HepG2 (cell line): ENCODE results near the gene WDR53. TPM values are rescaled to one million over a fixed set of nuclear protein-coding genes. Genes with fewer than 3 reads are reported as not detected.

ENCODE experiments used
- ATAC-seq: fragments of 200-7000 bp; cut with Tn5 transposase; 3 replicates; pipeline ENCODE4 v1.9.1; 2020; ENCODE audit warnings: mild to moderate bottlenecking, moderate library complexity
- BruUV-seq: library from RNA; stranded (reverse); fragments of 400-500 nt; replicated peaks from 2 replicates; lab custom pipeline; 2021; lab: Mats Ljungman, UMichigan
- CTCF ChIA-PET: fragments of 300-600 bp; formaldehyde crosslinking; extraction: SDS; loops from one replicate; lab custom pipeline; 2021; ENCODE audit warnings: low total read pairs, inconsistent platforms, low intra/inter-chr PET ratio; lab: Yijun Ruan, JAX
- POLR2A ChIA-PET: fragments of 350-600 bp; sonication (Branson Sonifier 250); formaldehyde crosslinking; loops from one replicate; lab custom pipeline; 2020; ENCODE audit warnings: antibody characterized with exemption, inconsistent platforms; lab: Yijun Ruan, JAX
- DNase-seq: peaks from one replicate; pipeline ENCODE4 v3.0.0-alpha.2; 2015; ENCODE audit warnings: low spot score
- FAIRE-seq: peaks from 3 replicates; lab custom pipeline; 2011; peaks lifted over from hg19 to GRCh38; lab: Jason Lieb, UNC
- H2AFZ ChIP-seq: one replicate; pipeline ENCODE4 v1.6.1; 2011; ENCODE audit warnings: low read length, inconsistent platforms
- H3K27ac ChIP-seq: fragments of 300-600 bp; 3 replicates; pipeline ENCODE4 v1.8.0; 2011; ENCODE audit warnings: mixed run types, mild to moderate bottlenecking, mixed read lengths, low read length, inconsistent platforms; ENCODE audit not compliant: insufficient read depth; ENCODE audit errors: extremely low read length
- H3K27me3 ChIP-seq, 2 experiments: fragments of 200-600 bp in 1 of 2; 2 replicates in 1 of 2; 3 replicates in 1 of 2; pipeline versions ENCODE4 v1.6.0 to v1.8.0; 2011; ENCODE audit warnings: low read length in 2 of 2, mild to moderate bottlenecking in 2 of 2, moderate library complexity in 2 of 2, inconsistent platforms in 1 of 2; ENCODE audit not compliant: insufficient read depth in 2 of 2, control insufficient read depth in 1 of 2
- H3K36me3 ChIP-seq, 2 experiments: fragments of 200-600 bp in 1 of 2; replicated peaks in 1 of 2; 2 replicates in 1 of 2; 3 replicates in 1 of 2; pipeline versions ENCODE4 v1.5.1 to v1.8.0; 2011; ENCODE audit warnings: low read length in 2 of 2, inconsistent platforms in 1 of 2; ENCODE audit not compliant: insufficient read depth in 2 of 2, control insufficient read depth in 1 of 2
- H3K4me1 ChIP-seq: 2 replicates; pipeline ENCODE4 v1.5.1; 2012; ENCODE audit warnings: low read length, inconsistent platforms; ENCODE audit not compliant: insufficient read depth
- H3K4me2 ChIP-seq: 2 replicates; pipeline ENCODE4 v1.6.0; 2011; ENCODE audit warnings: low read depth, low read length, inconsistent platforms
- H3K4me3 ChIP-seq, 3 experiments: fragments of 200-600 bp in 1 of 3; sonication (generic), shearing (Covaris generic) in 1 of 3; replicated peaks in 1 of 3; 2 replicates each; pipeline ENCODE4 v1.5.1; 2011 to 2016; ENCODE audit warnings: low read length in 3 of 3, inconsistent platforms in 2 of 3, low read depth in 2 of 3, mild to moderate bottlenecking in 2 of 3, control low read depth in 1 of 3, mixed read lengths in 1 of 3; ENCODE audit not compliant: insufficient read depth in 1 of 3
- H3K79me2 ChIP-seq: one replicate; pipeline ENCODE4 v1.6.1; 2011; ENCODE audit warnings: low read length, inconsistent platforms; ENCODE audit not compliant: insufficient read depth
- H3K9ac ChIP-seq: 2 replicates; pipeline ENCODE4 v1.6.0; 2011; ENCODE audit warnings: mild to moderate bottlenecking, low read depth, low read length, inconsistent platforms; ENCODE audit not compliant: insufficient read depth
- H3K9me3 ChIP-seq: 2 replicates; pipeline ENCODE4 v1.5.1; 2012; ENCODE audit warnings: mild to moderate bottlenecking, low read length
- H4K20me1 ChIP-seq: 2 replicates; pipeline ENCODE4 v1.6.0; 2011; ENCODE audit warnings: inconsistent platforms, mild to moderate bottlenecking, low read length, moderate library complexity; ENCODE audit not compliant: insufficient read depth
- DPF2 ChIP-seq: sonication (generic); formaldehyde crosslinking; IDR thresholded peaks from 2 replicates; pipeline ENCODE4 v1.4.0; 2020; ENCODE audit warnings: mild to moderate bottlenecking, low read depth, missing genetic modification reagents, borderline replicate concordance
- FOXP4 ChIP-seq: sonication (generic); formaldehyde crosslinking; IDR thresholded peaks from 2 replicates; pipeline ENCODE4 v1.4.0; 2020; ENCODE audit warnings: missing genetic modification reagents
- GATA4 ChIP-seq: sonication (generic); IDR thresholded peaks from 2 replicates; pipeline ENCODE4 v1.6.1; 2016; ENCODE audit warnings: antibody characterized with exemption, low read depth, borderline replicate concordance
- HMGXB4 ChIP-seq, 2 experiments: sonication (generic) in 1 of 2; formaldehyde crosslinking in 1 of 2; IDR thresholded peaks; 2 replicates each; pipeline versions ENCODE4 v1.4.0 to v1.6.1; 2018 to 2020; ENCODE audit warnings: missing genetic modification reagents in 2 of 2, borderline replicate concordance in 1 of 2, low read depth in 1 of 2, mild to moderate bottlenecking in 1 of 2, missing biosample characterization in 1 of 2
- KDM1A ChIP-seq: IDR thresholded peaks from 2 replicates; pipeline ENCODE4 v1.6.1; 2016; ENCODE audit warnings: missing compliant biosample characterization
- KDM6A ChIP-seq: IDR thresholded peaks from 2 replicates; pipeline ENCODE4 v1.6.1; 2016; ENCODE audit warnings: low read depth
- NCOA1 ChIP-seq: sonication (generic); formaldehyde crosslinking; IDR thresholded peaks from 2 replicates; pipeline ENCODE4 v1.9.0; 2021; ENCODE audit warnings: missing genetic modification reagents
- NRL ChIP-seq: sonication (generic); formaldehyde crosslinking; IDR thresholded peaks from 2 replicates; pipeline ENCODE4 v1.5.0; 2020; ENCODE audit warnings: missing genetic modification reagents, mild to moderate bottlenecking, moderate library complexity, borderline replicate concordance
- SOX5 ChIP-seq: IDR thresholded peaks from 2 replicates; pipeline ENCODE4 v1.6.1; 2016; ENCODE audit warnings: borderline replicate concordance
- SRF ChIP-seq: IDR thresholded peaks from 2 replicates; pipeline ENCODE4 v1.6.1; 2011; ENCODE audit warnings: mild to moderate bottlenecking, low read depth, low read length, moderate library complexity
- ZFP36L2 ChIP-seq: sonication (generic); formaldehyde crosslinking; IDR thresholded peaks from 2 replicates; pipeline ENCODE4 v1.4.0; 2020; ENCODE audit warnings: missing genetic modification reagents
- ZFYVE20 ChIP-seq: sonication (generic); formaldehyde crosslinking; IDR thresholded peaks from 2 replicates; pipeline ENCODE4 v1.8.0; 2023; ENCODE audit warnings: low read depth, mild to moderate bottlenecking, moderate library complexity, missing genetic modification reagents, borderline replicate concordance
- ZNF230 ChIP-seq: sonication (generic); formaldehyde crosslinking; IDR thresholded peaks from 2 replicates; pipeline ENCODE4 v1.4.0; 2020; ENCODE audit warnings: mild to moderate bottlenecking, missing genetic modification reagents
- ZNF296 ChIP-seq: sonication (generic); formaldehyde crosslinking; conservative IDR thresholded peaks from 2 replicates; pipeline ENCODE4 v1.5.0; 2020; ENCODE audit warnings: mild to moderate bottlenecking, missing genetic modification reagents
- ZNF317 ChIP-seq: sonication (generic); formaldehyde crosslinking; IDR thresholded peaks from 2 replicates; pipeline ENCODE4 v1.5.0; 2020; ENCODE audit warnings: mild to moderate bottlenecking, missing genetic modification reagents
- ZNF326 ChIP-seq: sonication (generic); formaldehyde crosslinking; IDR thresholded peaks from 2 replicates; pipeline ENCODE4 v1.4.0; 2020; ENCODE audit warnings: missing genetic modification reagents, borderline replicate concordance
- ZNF512 ChIP-seq: sonication (generic); formaldehyde crosslinking; IDR thresholded peaks from 2 replicates; pipeline ENCODE4 v1.4.0; 2020; ENCODE audit warnings: mild to moderate bottlenecking, missing genetic modification reagents
- ZNF672 ChIP-seq: sonication (generic); formaldehyde crosslinking; IDR thresholded peaks from 2 replicates; pipeline ENCODE4 v1.8.1; 2022; ENCODE audit warnings: missing genetic modification reagents
- ZNF788 ChIP-seq: sonication (generic); formaldehyde crosslinking; IDR thresholded peaks from 2 replicates; pipeline ENCODE4 v1.5.0; 2020; ENCODE audit warnings: mild to moderate bottlenecking, missing genetic modification reagents, borderline replicate concordance
- in situ Hi-C: cut with HindIII; loops from 2 replicates; pipeline ENCODE4 v1.10.0; 2017; ENCODE audit warnings: low pct_unique_long_range_greater_than_20kb; ENCODE audit not compliant: extremely low pct_ligation_motif_present
- intact Hi-C: fragments of 100-400 bp; cut with micrococcal nuclease; formaldehyde crosslinking; loops from one replicate; pipeline ENCODE4 v1.10.0; 2022; ENCODE audit not compliant: unreplicated experiment
- polyA plus RNA-seq, 8 experiments: library from polyadenylated mRNA; depleted of rRNA in 3 of 8; stranded (reverse) in 7 of 8; unstranded in 1 of 8; fragments of >200 nt; fragmentation: Illumina TruSeq in 4 of 8; extraction: Trizol in 4 of 8; gene quantifications; 2 replicates each; pipeline versions ENCODE4 v1.2.1 to v1.2.3, GENCODE V29; 2011 to 2016; ENCODE audit warnings: low read depth in 4 of 8, missing spikeins in 1 of 8, mixed read lengths in 1 of 8; ENCODE audit not compliant: insufficient read depth in 1 of 8
- total RNA-seq, 5 experiments: library from RNA; depleted of rRNA; stranded (reverse); fragments of >200 nt; fragmentation: Illumina TruSeq; extraction: Trizol; gene quantifications; 2 replicates each; pipeline ENCODE4 v1.2.3, GENCODE V29; 2016; ENCODE audit warnings: low read depth in 1 of 5

The WDR53 gene
- total and polyA plus RNA-seq, 2 of the 13 experiments (the other 11 are each of a cell fraction or from before 2014, with no cell fraction given), result 3.5 to 7.7 TPM

- TF ChIP-seq ZFYVE20 (CRISPR knock-in tag) (no peak), KDM6A (no peak), ZNF512 (CRISPR knock-in tag) (no peak), SRF (no peak)
- TF ChIP-seq, all 625 proteins: peak for 0
Measured at GRCh38 chr3:196559826-196560225, 8.5 kb downstream of the WDR53 start (continued).

- Histone ChIP-seq H3K9me3 (no peaks in the 10 kb centered on the region), H3K9ac (no peak overlapping the region), H3K36me3 (peaks cover 2 to 6% of the 10 kb centered on the region in 2 experiments; a peak in 1 of 5 replicates), H3K4me3 (no peak overlapping the region), H3K79me2 (no peaks in the 10 kb centered on the region), H3K27me3 (no peaks in the 10 kb centered on the region), H3K4me1 (no peaks in the 10 kb centered on the region), H4K20me1 (no peaks in the 10 kb centered on the region), H3K27ac (no peak overlapping the region), H2AFZ (no peak overlapping the region), H3K4me2 (no peak overlapping the region)
- ChIA-PET POLR2A (no interaction called here), CTCF (no interaction called here)
- in situ Hi-C loops (no loop called here), intact Hi-C loops (no loop called here)
- FAIRE-seq (no peak), ATAC-seq (no peak), DNase-seq (no peak)
- no TSS peak for BruUV-seq
- TF ChIP-seq FOXP4 (CRISPR knock-in tag), result no peak
- TF ChIP-seq HMGXB4 (CRISPR knock-in tag; IDR thresholded peaks at IDR 0.05; ENCODE audit: borderline replicate concordance in 1 of 2, low read depth in 1 of 2), result no peak
- no peak for TF ChIP-seq DPF2 (CRISPR knock-in tag)
- TF ChIP-seq ZNF788 (CRISPR knock-in tag), result no peak
- no peak for TF ChIP-seq NRL (CRISPR knock-in tag)
- TF ChIP-seq SOX5 (CRISPR knock-in tag), result no peak
- TF ChIP-seq ZFP36L2, result no peak
- no peak for TF ChIP-seq GATA4
- no peak for TF ChIP-seq ZNF317 (CRISPR knock-in tag)
- TF ChIP-seq ZNF326 (CRISPR knock-in tag), result no peak
- TF ChIP-seq ZNF230 (CRISPR knock-in tag), result no peak
- no peak for TF ChIP-seq ZNF296 (CRISPR knock-in tag)
- TF ChIP-seq KDM1A, result no peak
- no peak for TF ChIP-seq ZNF672 (CRISPR knock-in tag)
- TF ChIP-seq NCOA1 (CRISPR knock-in tag), result no peak
Measured at GRCh38 chr3:196558476-196558875, 9.9 kb downstream of the WDR53 start.
